ENCODE measurements around the gene DDX27.

The DDX27 gene

DNA sequence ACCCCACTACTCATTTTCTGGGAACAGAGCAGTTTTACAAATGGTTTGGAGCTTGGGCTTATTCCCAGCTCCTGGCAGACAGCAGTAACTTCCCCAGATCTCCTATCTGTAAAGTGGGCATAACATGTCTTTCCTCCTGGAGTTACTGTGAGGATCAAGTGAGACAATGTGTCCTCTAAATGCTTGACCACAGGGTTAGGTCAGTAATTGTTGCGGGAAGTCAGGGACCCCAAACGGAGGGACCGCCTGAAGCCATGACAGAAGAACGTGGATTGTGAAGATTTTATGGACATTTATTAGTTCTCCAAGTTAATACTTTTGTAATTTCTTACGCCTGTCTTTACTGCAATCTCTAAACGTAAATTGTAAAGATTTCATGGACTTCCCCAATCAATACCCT is 73.9 kb downstream of the DDX27 start:
- no peak for DNase-seq
